Measurements from ENCODE around the gene GORASP2.

The GORASP2 gene

GRCh38 chr2:170971071-170971470, 42.0 kb downstream of the GORASP2 start:
- Histone ChIP-seq H3K9ac (no peak overlapping the region), H3K27ac (no peak overlapping the region), H4K20me1 (ENCODE audit: insufficient read depth) (no peaks in the 10 kb centered on the region), H3K36me3 (ENCODE audit: insufficient read depth) (no peaks in the 10 kb centered on the region), H3K4me3 (IDR thresholded peaks at IDR 0.05; ENCODE audit: insufficient read depth, low read depth, low read length) (no peak overlapping the region), H3K27me3 (ENCODE audit: insufficient read depth, low read depth) (no peaks in the 10 kb centered on the region), H3K4me1 (ENCODE audit: low read depth, poor library complexity, severe bottlenecking) (peaks cover 10% of the 10 kb centered on the region), H3K79me2 (ENCODE audit: insufficient read depth, low read depth) (no peaks in the 10 kb centered on the region), H2AFZ (ENCODE audit: low read depth) (no peak overlapping the region), H3K4me2 (no peak overlapping the region)
- no peak for TF ChIP-seq CTCF (conservative IDR thresholded peaks at IDR 0.05; ENCODE audit: low read depth, low read length)

- Histone ChIP-seq H2AFZ (ENCODE audit: low read depth) (peak overlapping the region; percentile 95), H3K27ac (no peak overlapping the region), H3K79me2 (ENCODE audit: insufficient read depth, low read depth) (no peaks in the 10 kb centered on the region), H3K9ac (peak overlapping the region; percentile 79; the same call in 1 of the 2 replicates), H3K4me3 (IDR thresholded peaks at IDR 0.05; ENCODE audit: insufficient read depth, low read depth, low read length) (no peak overlapping the region), H3K4me1 (ENCODE audit: low read depth, poor library complexity, severe bottlenecking) (peaks cover 10% of the 10 kb centered on the region), H4K20me1 (ENCODE audit: insufficient read depth) (no peaks in the 10 kb centered on the region), H3K36me3 (ENCODE audit: insufficient read depth) (no peaks in the 10 kb centered on the region), H3K27me3 (ENCODE audit: insufficient read depth, low read depth) (no peaks in the 10 kb centered on the region), H3K4me2 (peak overlapping the region; percentile 67)
- no peak for TF ChIP-seq CTCF (conservative IDR thresholded peaks at IDR 0.05; ENCODE audit: low read depth, low read length)
Observed at GRCh38 chr2:170972296-170973224, 43.5 kb downstream of the GORASP2 start.

- H4K20me1 ChIP-seq (ENCODE audit: insufficient read depth): no peaks in the 10 kb centered on the region
- H3K27ac ChIP-seq: no peak overlapping the region
- no peak for TF ChIP-seq CTCF (conservative IDR thresholded peaks at IDR 0.05; ENCODE audit: low read depth, low read length)
- H3K4me3 ChIP-seq (IDR thresholded peaks at IDR 0.05; ENCODE audit: insufficient read depth, low read depth, low read length): no peak overlapping the region
- H3K79me2 ChIP-seq (ENCODE audit: insufficient read depth, low read depth): no peaks in the 10 kb centered on the region
- H3K4me1 ChIP-seq (ENCODE audit: low read depth, poor library complexity, severe bottlenecking): peaks cover 10% of the 10 kb centered on the region
- H2AFZ ChIP-seq (ENCODE audit: low read depth): peak overlapping the region; percentile 95
- peak overlapping the region; percentile 79; the same call in 1 of the 2 replicates for H3K9ac ChIP-seq
- H3K36me3 ChIP-seq (ENCODE audit: insufficient read depth): no peaks in the 10 kb centered on the region
- H3K27me3 ChIP-seq (ENCODE audit: insufficient read depth, low read depth): no peaks in the 10 kb centered on the region
- peak overlapping the region; percentile 67 for H3K4me2 ChIP-seq
Observed at GRCh38 chr2:170973225-170973491, 44.1 kb downstream of the GORASP2 start.

- TF ChIP-seq CTCF (conservative IDR thresholded peaks at IDR 0.05; ENCODE audit: low read depth, low read length): peak; percentile 75
- Histone ChIP-seq H3K27me3 (ENCODE audit: insufficient read depth, low read depth) (no peaks in the 10 kb centered on the region), H3K4me3 (IDR thresholded peaks at IDR 0.05; ENCODE audit: insufficient read depth, low read depth, low read length) (peak overlapping the region; percentile 60), H3K9ac (peak overlapping the region; percentile 79), H4K20me1 (ENCODE audit: insufficient read depth) (no peaks in the 10 kb centered on the region), H3K4me1 (ENCODE audit: low read depth, poor library complexity, severe bottlenecking) (peaks cover 10% of the 10 kb centered on the region), H3K27ac (peak overlapping the region; percentile 21; the same call in 1 of the 2 replicates), H2AFZ (ENCODE audit: low read depth) (peak overlapping the region; percentile 95), H3K4me2 (peak overlapping the region; percentile 87), H3K79me2 (ENCODE audit: insufficient read depth, low read depth) (no peaks in the 10 kb centered on the region), H3K36me3 (ENCODE audit: insufficient read depth) (no peaks in the 10 kb centered on the region)
Observed at GRCh38 chr2:170973492-170974303, 44.6 kb downstream of the GORASP2 start.

Measured in KMS-11 (cell line).